OCI-LY7 (cell line): ENCODE results near the gene ZMYND8. TPM values are rescaled to one million over a fixed set of nuclear protein-coding genes. Genes with fewer than 3 reads are reported as not detected.

Source experiments
- BruUV-seq: library from RNA; stranded (reverse); fragments of 400-500 nt; replicated peaks from 2 replicates; lab custom pipeline; 2021; lab: Mats Ljungman, UMichigan
- CTCF ChIA-PET: fragments of 300-600 bp; sonication (Branson Sonifier 250); formaldehyde crosslinking; loops from one replicate; lab custom pipeline; 2022; ENCODE audit warnings: antibody characterized with exemption; ENCODE audit not compliant: unreplicated experiment; lab: Charles Lee
- POLR2A ChIA-PET: fragments of 300-600 bp; sonication (Branson Sonifier 250); formaldehyde crosslinking; loops from one replicate; lab custom pipeline; 2022; ENCODE audit warnings: antibody characterized with exemption; lab: Charles Lee
- DNase-seq: peaks from one replicate; pipeline ENCODE4 v3.0.0-alpha.2; 2015; ENCODE audit warnings: low spot score
- H2AFZ ChIP-seq: fragments of 200-600 bp; sonication (generic), shearing (Covaris generic); 2 replicates; pipeline ENCODE4 v1.6.1; 2014; ENCODE audit warnings: mild to moderate bottlenecking, antibody characterized with exemption, low read length, moderate library complexity
- H3K27ac ChIP-seq: fragments of 200-600 bp; sonication (generic); 2 replicates; pipeline ENCODE4 v1.5.1; 2014; ENCODE audit warnings: mixed run types, low read depth, mild to moderate bottlenecking, moderate library complexity, low read length, inconsistent platforms; ENCODE audit not compliant: poor library complexity, severe bottlenecking
- H3K36me3 ChIP-seq: fragments of 200-600 bp; sonication (generic); 2 replicates; pipeline ENCODE4 v1.6.1; 2014; ENCODE audit warnings: mild to moderate bottlenecking, antibody characterized with exemption, low read length, moderate library complexity, mixed read lengths; ENCODE audit not compliant: insufficient read depth
- H3K4me1 ChIP-seq: fragments of 200-600 bp; sonication (generic); 2 replicates; pipeline ENCODE4 v1.5.1; 2014; ENCODE audit warnings: mild to moderate bottlenecking, low read length; ENCODE audit not compliant: insufficient read depth, poor library complexity, severe bottlenecking
- H3K4me2 ChIP-seq: fragments of 200-600 bp; sonication (generic); 2 replicates; pipeline ENCODE4 v1.6.1; 2014; ENCODE audit warnings: mild to moderate bottlenecking, low read length
- H3K4me3 ChIP-seq: fragments of 200-600 bp; sonication (generic); 2 replicates; pipeline ENCODE4 v1.5.1; 2014; ENCODE audit warnings: mild to moderate bottlenecking, low read depth, low read length; ENCODE audit not compliant: poor library complexity, severe bottlenecking
- H3K79me2 ChIP-seq: fragments of 200-600 bp; sonication (generic); 2 replicates; pipeline ENCODE4 v1.6.1; 2016; ENCODE audit warnings: low read depth, mild to moderate bottlenecking, low read length, moderate library complexity, mixed read lengths; ENCODE audit not compliant: insufficient read depth
- H3K9me2 ChIP-seq: fragments of 200-600 bp; sonication (generic); 2 replicates; pipeline ENCODE4 v1.6.1; 2016; ENCODE audit warnings: mild to moderate bottlenecking, low read length, mixed read lengths; ENCODE audit not compliant: insufficient read depth
- H3K9me3 ChIP-seq: fragments of 200-600 bp; sonication (generic); 2 replicates; pipeline ENCODE4 v1.6.1; 2014; ENCODE audit warnings: mild to moderate bottlenecking, mixed run types, low read length, mixed read lengths
- H4K20me1 ChIP-seq: fragments of 200-600 bp; sonication (generic); 2 replicates; pipeline ENCODE4 v1.6.1; 2014; ENCODE audit warnings: mild to moderate bottlenecking, antibody characterized with exemption, low read length, moderate library complexity, mixed read lengths; ENCODE audit not compliant: insufficient read depth
- EZH2phosphoT487 ChIP-seq: fragments of 200-600 bp; sonication (generic); IDR thresholded peaks from 2 replicates; pipeline ENCODE4 v1.6.1; 2018; ENCODE audit warnings: low read depth, borderline replicate concordance, mild to moderate bottlenecking, mixed run types, antibody characterized with exemption, low read length, moderate library complexity, mixed read lengths
- intact Hi-C: fragments of 100-400 bp; cut with micrococcal nuclease; formaldehyde crosslinking; loops from one replicate; pipeline ENCODE4 v1.10.0; 2022; ENCODE audit not compliant: unreplicated experiment
- total RNA-seq, 2 experiments: library from RNA; depleted of rRNA in 1 of 2; stranded (reverse); fragments of >200 nt in 1 of 2; shearing (Covaris generic) in 1 of 2; gene quantifications; 2 replicates each; pipeline ENCODE4 v1.2.3, GENCODE V29; 2014 to 2022
- TF ChIP-seq, protein P1 (sequence below): fragments of 200-600 bp; sonication (generic); conservative IDR thresholded peaks from 2 replicates; pipeline ENCODE4 v1.5.1; 2014; ENCODE audit warnings: mild to moderate bottlenecking, antibody characterized with exemption, low read length, moderate library complexity, mixed read lengths

ZMYND8 gene
- total RNA-seq, 2 experiments from 2014 or later = 30.4 to 69.1 TPM

DNA sequence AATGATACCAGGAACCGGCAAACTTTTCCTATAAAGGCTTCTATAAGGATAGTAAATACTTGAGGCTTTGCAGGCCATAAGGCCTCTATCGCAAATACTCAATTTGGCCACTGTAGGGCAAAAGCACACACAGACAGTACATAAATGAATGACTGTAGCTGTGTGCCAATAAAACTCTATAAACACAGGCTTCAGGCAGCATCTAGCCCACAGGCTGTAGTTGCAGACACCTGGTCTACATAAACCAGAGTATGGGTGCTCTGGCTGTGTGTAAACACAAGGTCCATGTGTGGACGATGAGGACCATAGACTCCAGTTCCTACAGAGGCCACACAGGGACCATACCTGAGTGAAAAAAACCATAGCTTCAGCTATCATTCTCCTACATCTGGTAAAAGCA, 52.2 kb downstream of the ZMYND8 start:
- H3K4me3 ChIP-seq = no peak overlapping the region
- DNase-seq = no peak
- H3K36me3 ChIP-seq = peaks cover 96% of the 10 kb centered on the region
- no peak overlapping the region for H2AFZ ChIP-seq
- no peaks in the 10 kb centered on the region for H3K9me3 ChIP-seq
- no TSS peak for BruUV-seq
- H3K4me1 ChIP-seq = no peaks in the 10 kb centered on the region
- no peak overlapping the region for H3K27ac ChIP-seq
- no peak overlapping the region for H3K4me2 ChIP-seq
- H4K20me1 ChIP-seq = no peaks in the 10 kb centered on the region
- POLR2A ChIA-PET = interaction anchor here (0.6 to 0.7 kb wide), 2 partner anchors 374 to 1159 kb away, joined by 3 read pairs; no protein-coding TSS in a partner anchor
- intact Hi-C loops = no loop called here
- H3K79me2 ChIP-seq = no peaks in the 10 kb centered on the region; the same call in 1 of the 2 replicates
- TF ChIP-seq EZH2phosphoT487 = no peak
- TF ChIP-seq, protein P1, sequence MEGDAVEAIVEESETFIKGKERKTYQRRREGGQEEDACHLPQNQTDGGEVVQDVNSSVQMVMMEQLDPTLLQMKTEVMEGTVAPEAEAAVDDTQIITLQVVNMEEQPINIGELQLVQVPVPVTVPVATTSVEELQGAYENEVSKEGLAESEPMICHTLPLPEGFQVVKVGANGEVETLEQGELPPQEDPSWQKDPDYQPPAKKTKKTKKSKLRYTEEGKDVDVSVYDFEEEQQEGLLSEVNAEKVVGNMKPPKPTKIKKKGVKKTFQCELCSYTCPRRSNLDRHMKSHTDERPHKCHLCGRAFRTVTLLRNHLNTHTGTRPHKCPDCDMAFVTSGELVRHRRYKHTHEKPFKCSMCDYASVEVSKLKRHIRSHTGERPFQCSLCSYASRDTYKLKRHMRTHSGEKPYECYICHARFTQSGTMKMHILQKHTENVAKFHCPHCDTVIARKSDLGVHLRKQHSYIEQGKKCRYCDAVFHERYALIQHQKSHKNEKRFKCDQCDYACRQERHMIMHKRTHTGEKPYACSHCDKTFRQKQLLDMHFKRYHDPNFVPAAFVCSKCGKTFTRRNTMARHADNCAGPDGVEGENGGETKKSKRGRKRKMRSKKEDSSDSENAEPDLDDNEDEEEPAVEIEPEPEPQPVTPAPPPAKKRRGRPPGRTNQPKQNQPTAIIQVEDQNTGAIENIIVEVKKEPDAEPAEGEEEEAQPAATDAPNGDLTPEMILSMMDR = no peak
- CTCF ChIA-PET = no interaction called here
- H3K9me2 ChIP-seq = no peaks in the 10 kb centered on the region

DNA sequence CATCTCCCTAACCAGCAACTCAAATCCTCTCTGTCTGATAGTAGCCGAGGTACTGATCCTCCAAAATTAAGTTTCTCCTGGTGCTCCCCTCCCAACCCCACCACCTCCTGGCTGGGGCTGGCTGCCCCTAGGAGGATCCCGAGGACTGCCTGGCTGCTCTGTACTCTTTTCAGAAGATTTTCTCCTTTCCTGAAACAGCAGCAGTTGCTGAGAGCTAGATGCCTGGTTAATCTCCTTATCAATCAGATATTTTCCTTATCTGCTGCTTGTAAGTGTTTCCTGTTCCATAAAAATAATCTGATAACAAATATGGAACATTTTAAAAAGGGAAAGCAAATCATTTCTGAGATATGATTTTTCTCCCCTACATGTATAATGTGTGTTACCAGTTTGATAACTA, 52.8 kb downstream of the ZMYND8 start:
- TF ChIP-seq, protein P1 = no peak
- no peak for TF ChIP-seq EZH2phosphoT487
- ChIA-PET CTCF (no interaction called here), POLR2A (interaction anchor here (0.6 kb wide), 1 partner anchor 1160 kb away, joined by 3 read pairs; no protein-coding TSS in a partner anchor)
- Histone ChIP-seq H3K9me2 (no peaks in the 10 kb centered on the region), H3K4me2 (no peak overlapping the region), H3K9me3 (no peaks in the 10 kb centered on the region), H3K79me2 (no peaks in the 10 kb centered on the region; the same call in 1 of the 2 replicates), H2AFZ (no peak overlapping the region), H3K4me3 (no peak overlapping the region), H3K27ac (no peak overlapping the region), H3K4me1 (no peaks in the 10 kb centered on the region), H3K36me3 (peaks cover 96% of the 10 kb centered on the region), H4K20me1 (no peaks in the 10 kb centered on the region)
- DNase-seq = no peak
- intact Hi-C loops = no loop called here
- no TSS peak for BruUV-seq

DNA sequence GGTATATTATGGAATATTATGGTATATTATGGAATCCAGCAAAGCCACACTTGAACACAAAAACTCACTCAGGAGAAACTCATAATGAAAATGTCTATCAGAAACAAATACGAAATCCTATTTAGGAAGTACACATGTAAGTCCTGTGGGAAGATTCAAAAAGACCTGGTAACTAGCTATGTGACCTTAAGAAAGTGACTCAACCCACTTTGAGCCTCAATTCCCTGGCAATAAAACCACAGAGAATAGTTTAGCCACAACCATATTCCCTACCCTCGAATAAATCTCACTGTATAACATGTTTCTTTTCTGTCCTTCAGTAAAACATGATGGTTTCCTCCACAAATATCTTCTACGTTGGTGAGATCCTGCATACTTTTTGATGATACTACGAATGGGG, 56.4 kb downstream of the ZMYND8 start:
- BruUV-seq = no TSS peak
- intact Hi-C loops = no loop called here
- Histone ChIP-seq H3K9me2 (no peaks in the 10 kb centered on the region), H3K27ac (no peak overlapping the region), H3K4me1 (no peaks in the 10 kb centered on the region), H4K20me1 (no peaks in the 10 kb centered on the region), H3K79me2 (no peaks in the 10 kb centered on the region), H3K36me3 (peaks cover 98% of the 10 kb centered on the region), H3K9me3 (no peaks in the 10 kb centered on the region), H3K4me3 (no peak overlapping the region), H3K4me2 (no peak overlapping the region), H2AFZ (no peak overlapping the region)
- TF ChIP-seq EZH2phosphoT487 = no peak
- TF ChIP-seq, protein P1 = no peak
- ChIA-PET POLR2A (interaction anchor here (0.7 kb wide), 1 partner anchor 381 kb away, joined by 5 read pairs; no protein-coding TSS in a partner anchor), CTCF (interaction anchor here (0.9 kb wide), 1 partner anchor 17 kb away, joined by 3 read pairs; no protein-coding TSS in a partner anchor)
- DNase-seq = no peak
